Measurements from ENCODE around the gene ADGRD1. TPM values are rescaled to one million over a fixed set of nuclear protein-coding genes. Genes with fewer than 3 reads are reported as not detected.

Gene ADGRD1
- polyA plus RNA-seq, 3 donors, result 4.7 to 17.9 (median 4.9) TPM

DNA sequence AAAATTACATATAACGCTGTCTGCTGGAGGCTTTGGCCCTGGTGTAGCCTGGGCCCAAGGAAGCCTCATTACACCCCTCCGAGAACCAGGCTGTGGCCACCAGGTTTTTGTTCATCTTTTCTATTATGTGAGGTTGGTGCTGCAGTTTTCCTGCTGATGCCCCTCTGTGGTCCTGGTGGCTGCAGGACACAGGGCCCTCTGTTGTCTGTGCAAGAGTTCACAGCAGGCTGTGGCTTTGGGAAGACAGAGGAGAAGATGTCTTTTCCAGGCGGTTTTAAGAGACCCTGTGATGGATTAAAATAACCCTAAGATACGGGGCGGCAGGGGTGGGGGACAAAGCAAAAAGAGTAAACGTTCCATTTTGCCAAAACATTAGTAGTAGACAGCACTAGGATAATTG, 121.5 kb downstream of the ADGRD1 start:
- DNase-seq, result no peak
- no peak overlapping the region for H3K4me3 ChIP-seq (replicated peaks in 1 of 3; ENCODE audit: low read depth in 2 of 3, low read length in 3 of 3)
- 93% methylated on average over 4 of the region's 6 CpGs for WGBS (ENCODE audit: insufficient coverage)
- peaks cover 0 to 18% of the 10 kb centered on the region in 2 donors for H3K9me3 ChIP-seq (replicated peaks in 1 of 2; ENCODE audit: control insufficient read depth in 1 of 2, insufficient read depth in 1 of 2, low read length in 2 of 2)
- H3K27ac Mint-ChIP-seq, result no peak overlapping the region
- no peaks in the 10 kb centered on the region for H3K79me2 ChIP-seq (ENCODE audit: insufficient read depth, low read length)
- peaks cover 0 to 2% of the 10 kb centered on the region in 2 donors for H3K36me3 Mint-ChIP-seq
- H3K27ac ChIP-seq (ENCODE audit: low read depth in 1 of 2, low read length in 2 of 2), result no peak overlapping the region
- no peaks in the 10 kb centered on the region for H3K27me3 ChIP-seq (ENCODE audit: control insufficient read depth in 2 of 2, insufficient read depth in 2 of 2, low read length in 2 of 2)
- H3K4me3 Mint-ChIP-seq, result no peak overlapping the region
- H3K4me1 Mint-ChIP-seq, result peaks cover 5% of the 10 kb centered on the region
- no peak overlapping the region for H2AFZ ChIP-seq (ENCODE audit: insufficient read depth, low read depth, low read length, poor library complexity, severe bottlenecking)
- intact Hi-C loops (cut with micrococcal nuclease), result no loop called here
- no peaks in the 10 kb centered on the region for H4K20me1 ChIP-seq (ENCODE audit: insufficient read depth, low read length)
- no peak for TF ChIP-seq CTCF (IDR thresholded peaks at IDR 0.05)
- no peaks in the 10 kb centered on the region for H3K4me1 ChIP-seq (ENCODE audit: control insufficient read depth in 1 of 2, insufficient read depth in 2 of 2, low read length in 2 of 2)
- H3K9me3 Mint-ChIP-seq, result peaks cover 5 to 15% (median 11%) of the 10 kb centered on the region in 7 donors
- no peak overlapping the region for H3K9ac ChIP-seq (ENCODE audit: insufficient read depth, low read length, poor library complexity, severe bottlenecking)
- H3K27me3 Mint-ChIP-seq (ENCODE audit: low read depth in 3 of 3), result peaks cover 3 to 8% (median 4%) of the 10 kb centered on the region in 3 donors
- H3K4me2 ChIP-seq (replicated peaks; ENCODE audit: extremely low read depth, low read length, poor library complexity, severe bottlenecking), result no peak overlapping the region
- H3K36me3 ChIP-seq (replicated peaks in 1 of 2; ENCODE audit: control insufficient read depth in 1 of 2, insufficient read depth in 2 of 2, low read length in 2 of 2), result no peaks in the 10 kb centered on the region

DNA sequence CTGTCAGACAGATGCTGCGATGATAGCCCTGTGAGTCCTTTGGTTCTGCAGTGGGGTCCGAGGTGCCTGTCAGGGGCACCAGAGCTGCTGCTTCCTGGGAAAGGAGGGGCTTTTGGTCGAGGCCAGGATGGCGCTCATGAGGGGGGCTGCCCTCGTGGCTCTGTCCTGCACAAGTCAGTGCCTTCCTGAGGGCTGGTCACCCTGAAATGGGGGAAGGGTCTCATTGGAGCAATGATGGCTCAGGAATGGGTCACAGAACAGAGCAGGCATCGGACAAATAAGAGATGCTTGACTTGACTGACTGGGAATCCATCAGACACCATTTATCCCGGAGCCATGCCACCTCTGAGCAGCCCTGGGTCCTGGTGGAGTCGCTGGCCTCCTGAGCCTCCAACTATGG, 121.9 kb downstream of the ADGRD1 start:
- H3K27me3 ChIP-seq (ENCODE audit: control insufficient read depth in 2 of 2, insufficient read depth in 2 of 2, low read length in 2 of 2), result no peaks in the 10 kb centered on the region
- H2AFZ ChIP-seq (ENCODE audit: insufficient read depth, low read depth, low read length, poor library complexity, severe bottlenecking), result no peak overlapping the region
- no peak for DNase-seq
- H3K79me2 ChIP-seq (ENCODE audit: insufficient read depth, low read length), result no peaks in the 10 kb centered on the region
- intact Hi-C loops (cut with micrococcal nuclease), result no loop called here
- Mint-ChIP-seq H3K27ac (no peak overlapping the region), H3K4me1 (peaks cover 5% of the 10 kb centered on the region), H3K9me3 (peaks cover 5 to 17% (median 10%) of the 10 kb centered on the region in 7 donors), H3K27me3 (ENCODE audit: low read depth in 3 of 3) (peaks cover 4 to 8% (median 5%) of the 10 kb centered on the region in 3 donors), H3K4me3 (no peak overlapping the region), H3K36me3 (peaks cover 0 to 2% of the 10 kb centered on the region in 2 donors)
- no peak overlapping the region for H3K27ac ChIP-seq (ENCODE audit: low read depth in 1 of 2, low read length in 2 of 2)
- H3K9me3 ChIP-seq (replicated peaks in 1 of 2; ENCODE audit: control insufficient read depth in 1 of 2, insufficient read depth in 1 of 2, low read length in 2 of 2), result peaks cover 0 to 17% of the 10 kb centered on the region in 2 donors
- H3K9ac ChIP-seq (ENCODE audit: insufficient read depth, low read length, poor library complexity, severe bottlenecking), result no peak overlapping the region
- H4K20me1 ChIP-seq (ENCODE audit: insufficient read depth, low read length), result no peaks in the 10 kb centered on the region
- WGBS (ENCODE audit: insufficient coverage), result 79% methylated on average over 6 of the region's 8 CpGs
- H3K4me1 ChIP-seq (ENCODE audit: control insufficient read depth in 1 of 2, insufficient read depth in 2 of 2, low read length in 2 of 2), result no peaks in the 10 kb centered on the region
- H3K36me3 ChIP-seq (replicated peaks in 1 of 2; ENCODE audit: control insufficient read depth in 1 of 2, insufficient read depth in 2 of 2, low read length in 2 of 2), result no peaks in the 10 kb centered on the region
- no peak overlapping the region for H3K4me3 ChIP-seq (replicated peaks in 1 of 3; ENCODE audit: low read depth in 2 of 3, low read length in 3 of 3)
- no peak for TF ChIP-seq CTCF (IDR thresholded peaks at IDR 0.05)
- no peak overlapping the region for H3K4me2 ChIP-seq (replicated peaks; ENCODE audit: extremely low read depth, low read length, poor library complexity, severe bottlenecking)
